GM19467 (cell line): Measurements from ENCODE around the gene TM9SF2.
"Not testable (repeated sequence)": the region's sequence is repeated elsewhere in the genome, so short reads cannot be mapped to it uniquely, and the experiment has no call there.

ENCODE experiments used
- ATAC-seq: cut with Tn5 transposase; IDR thresholded peaks from one replicate; pipeline ENCODE4 v1.9.1; 2021; ENCODE audit warnings: mild to moderate bottlenecking, moderate library complexity; ENCODE audit not compliant: unreplicated experiment

TM9SF2 gene

DNA sequence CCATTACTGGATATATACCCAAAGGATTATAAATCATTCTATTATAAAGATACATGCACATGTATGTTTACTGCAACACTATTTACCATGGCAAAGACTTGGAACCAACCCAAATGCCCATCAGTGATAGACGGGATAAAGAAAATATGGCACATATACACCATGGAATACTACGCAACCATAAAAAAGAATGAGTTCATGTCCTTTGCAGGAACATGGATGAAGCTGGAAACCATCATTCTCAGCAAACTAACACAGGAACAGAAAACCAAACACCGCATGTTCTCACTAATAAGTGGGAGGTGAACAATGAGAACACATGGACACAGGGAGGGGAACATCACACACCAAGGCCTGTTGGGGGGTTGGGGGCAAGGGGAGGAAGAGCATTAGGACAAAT lies 9.5 kb upstream of the TM9SF2 start:
- not testable (repeated sequence) for ATAC-seq

- ATAC-seq: no peak
These were observed 5.6 kb upstream of the TM9SF2 start for GRCh38 chr13:99495466-99496183.

DNA sequence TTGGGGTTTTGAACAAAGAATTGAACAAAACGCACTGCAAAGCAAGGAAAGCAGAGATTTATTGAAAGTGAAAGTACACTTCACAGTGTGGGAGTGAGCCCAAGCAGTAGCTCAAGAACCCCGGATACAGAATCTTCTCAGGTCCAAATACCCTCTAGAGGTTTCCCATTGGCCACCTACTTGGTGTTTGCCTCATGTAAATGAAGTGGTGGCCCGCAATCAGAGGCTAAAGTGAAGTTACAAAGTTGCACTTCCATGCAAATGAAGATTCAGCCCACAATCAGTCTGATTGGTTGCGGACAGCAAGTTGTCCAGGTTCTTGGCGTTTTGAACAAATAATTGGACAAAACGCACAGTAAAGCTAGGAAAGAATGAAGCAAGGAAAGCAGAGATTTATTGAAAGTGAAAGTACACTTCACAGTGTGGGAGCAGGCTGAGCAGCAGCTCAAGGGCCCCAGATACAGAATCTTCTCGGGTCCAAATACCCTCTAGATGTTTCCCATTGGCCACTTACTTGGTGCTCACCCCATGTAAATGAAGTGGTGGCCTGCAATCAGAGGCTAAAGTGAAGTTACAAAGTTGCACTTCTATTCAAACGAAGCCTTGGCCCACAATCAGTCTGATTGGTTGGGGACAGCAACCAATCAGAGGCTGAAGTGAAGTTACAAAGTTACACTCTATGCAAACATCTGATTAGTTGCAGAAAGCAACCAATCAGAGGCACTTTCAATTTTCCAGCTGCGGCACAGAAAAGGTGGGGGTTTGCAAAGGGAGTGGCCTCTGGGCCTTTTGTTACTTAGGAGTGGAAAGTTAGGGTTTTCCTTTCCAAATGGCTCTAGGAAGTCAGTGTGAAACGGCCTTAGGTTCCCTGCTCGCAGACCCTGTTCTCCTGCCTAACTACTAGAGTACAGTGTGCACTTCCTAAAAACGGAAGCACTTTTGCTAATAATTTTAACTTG lies 4.8 kb upstream of the TM9SF2 start:
- ATAC-seq: peak; percentile 44

GRCh38 chr13:99498171-99499161 lies 2.8 kb upstream of the TM9SF2 start:
- peak; percentile 35 for ATAC-seq

DNA sequence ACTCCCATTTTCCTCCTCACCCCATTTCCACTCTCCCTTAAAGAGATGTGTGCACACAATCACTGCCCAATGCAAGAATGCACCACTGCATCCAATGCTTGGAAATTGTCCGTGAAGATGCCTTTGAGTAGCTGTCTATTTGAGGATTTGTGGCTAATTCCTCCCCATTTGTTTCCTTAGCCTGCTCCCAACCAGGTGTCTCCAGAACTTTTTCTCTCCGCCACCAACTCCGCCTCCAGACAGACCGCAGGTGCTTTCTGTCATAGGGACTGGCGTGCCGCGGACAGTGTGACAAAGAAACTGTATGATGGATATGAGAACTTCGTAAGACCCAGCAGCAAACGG lies 461 bp upstream of the TM9SF2 start:
- no peak for ATAC-seq

DNA sequence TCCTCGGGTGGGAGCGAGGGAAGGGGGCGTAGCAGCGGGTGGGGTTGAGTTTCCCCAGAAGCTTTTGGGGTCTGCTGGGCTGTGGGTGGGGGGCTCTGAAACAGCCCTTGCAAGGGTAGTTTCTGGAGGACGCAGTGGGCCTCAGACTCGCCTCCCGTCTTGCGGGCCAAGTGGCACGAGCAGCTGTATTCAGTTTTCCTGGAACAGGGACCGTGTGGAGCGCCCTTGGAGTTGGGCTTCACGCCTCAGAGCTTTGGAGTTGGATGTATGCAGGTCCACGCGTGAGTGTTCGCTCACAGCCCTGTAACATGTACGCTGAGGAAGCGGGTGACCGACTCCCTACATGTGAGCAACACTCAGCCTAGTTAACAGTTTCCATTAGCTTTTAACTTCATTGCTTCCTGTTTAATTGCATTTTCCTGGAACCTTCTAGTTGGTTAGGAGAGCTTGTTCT lies 603 bp downstream of the TM9SF2 start:
- no peak for ATAC-seq

- no peak for ATAC-seq
These were observed 4.6 kb downstream of the TM9SF2 start for GRCh38 chr13:99505814-99506269.

GRCh38 chr13:99506634-99507033 lies 5.4 kb downstream of the TM9SF2 start:
- peak; percentile 69 for ATAC-seq

GRCh38 chr13:99507054-99507453 lies 5.8 kb downstream of the TM9SF2 start:
- ATAC-seq: peak; percentile 4

DNA sequence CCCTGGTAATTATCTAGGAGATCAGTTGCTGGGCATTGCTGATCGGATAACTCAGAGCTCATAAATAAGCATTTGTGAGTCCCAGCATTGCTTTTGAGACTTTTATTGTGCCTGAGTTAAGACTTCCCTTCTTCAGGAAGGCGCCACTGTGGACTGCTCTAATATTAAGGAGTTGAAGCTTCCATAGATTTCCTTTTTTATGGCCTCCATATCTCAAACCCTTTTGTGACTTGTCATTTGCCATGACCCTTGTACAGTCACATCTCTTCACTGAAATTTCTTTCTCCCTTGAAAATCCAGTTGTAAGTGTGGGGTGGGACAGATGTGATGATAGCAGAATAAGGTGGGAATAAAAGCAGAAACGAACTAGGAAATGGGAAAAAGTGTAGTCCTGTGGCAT lies 6.3 kb downstream of the TM9SF2 start:
- ATAC-seq: no peak

GRCh38 chr13:99507986-99508385 lies 6.7 kb downstream of the TM9SF2 start:
- ATAC-seq: no peak

DNA sequence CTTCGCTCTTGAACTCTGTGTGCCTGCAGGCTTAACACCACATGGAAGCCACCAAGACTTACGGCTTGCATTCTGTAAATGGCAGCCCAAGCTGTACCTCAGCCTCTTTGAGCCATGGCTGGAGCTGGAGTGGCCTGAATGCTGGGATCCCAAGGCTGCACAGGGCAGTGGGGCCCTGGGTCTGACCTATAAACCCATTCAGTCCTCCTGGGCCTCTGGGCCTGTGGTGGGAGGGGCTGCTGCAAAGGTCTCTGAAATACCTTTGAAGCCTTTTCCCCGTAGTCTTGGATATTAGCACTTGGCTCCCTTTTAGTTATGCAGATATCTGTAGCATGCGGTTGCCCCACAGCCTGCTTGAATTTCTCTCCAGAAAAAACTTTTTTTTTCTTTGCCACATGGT lies 8.2 kb downstream of the TM9SF2 start:
- no peak for ATAC-seq

GRCh38 chr13:99514801-99515200 lies 13.5 kb downstream of the TM9SF2 start:
- ATAC-seq: no peak

GRCh38 chr13:99516153-99516929 lies 15.1 kb downstream of the TM9SF2 start:
- no peak for ATAC-seq

GRCh38 chr13:99517577-99517976 lies 16.3 kb downstream of the TM9SF2 start:
- no peak for ATAC-seq

DNA sequence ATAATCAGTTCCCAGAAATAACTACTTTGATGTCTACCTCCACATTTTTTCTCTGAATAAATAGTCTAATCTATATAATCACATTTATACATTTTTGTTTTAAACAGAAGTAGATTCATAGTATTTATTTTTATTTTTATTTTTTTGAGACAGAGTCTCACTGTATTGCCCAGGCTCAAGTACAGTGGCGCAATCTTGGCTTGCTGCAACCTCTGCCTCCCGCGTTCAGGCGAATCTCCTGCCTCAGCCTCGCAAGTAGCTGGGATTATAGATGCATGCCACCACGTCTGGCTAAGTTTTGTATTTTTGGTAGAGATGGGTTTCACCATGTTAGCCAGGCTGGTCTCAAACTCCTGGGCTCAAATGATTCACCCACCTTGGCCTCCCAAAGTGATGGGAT lies 16.7 kb downstream of the TM9SF2 start:
- ATAC-seq: no peak

GRCh38 chr13:99522298-99522697 lies 21.0 kb downstream of the TM9SF2 start:
- no peak for ATAC-seq

GRCh38 chr13:99523838-99524237 lies 22.6 kb downstream of the TM9SF2 start:
- ATAC-seq: no peak

GRCh38 chr13:99525967-99526366 lies 24.7 kb downstream of the TM9SF2 start:
- ATAC-seq: no peak

- no peak for ATAC-seq
These were observed 25.3 kb downstream of the TM9SF2 start for GRCh38 chr13:99526549-99526948.
